SK-N-DZ (cell line): Measurements from ENCODE around the gene WDR49. TPM values are rescaled to one million over a fixed set of nuclear protein-coding genes. Genes with fewer than 3 reads are reported as not detected.
A peak's percentile ranks its signal among the peaks of the same experiment; 100 is the strongest.

Experiments
- DNase-seq: peaks from one replicate; pipeline ENCODE4 v3.0.0-alpha.2; 2015; ENCODE audit warnings: low spot score
- polyA plus RNA-seq, 2 experiments: library from polyadenylated mRNA; depleted of rRNA; stranded (reverse); fragments of >200 nt; gene quantifications; 2 replicates each; pipeline ENCODE4 v1.2.3, GENCODE V29; 2014

Gene WDR49
- not detected in 2 replicates for polyA plus RNA-seq (2014; cell fraction: cytosol; rRNA removed)
- not detected in 2 replicates for polyA plus RNA-seq (2014; cell fraction: nucleus; rRNA removed)

DNA sequence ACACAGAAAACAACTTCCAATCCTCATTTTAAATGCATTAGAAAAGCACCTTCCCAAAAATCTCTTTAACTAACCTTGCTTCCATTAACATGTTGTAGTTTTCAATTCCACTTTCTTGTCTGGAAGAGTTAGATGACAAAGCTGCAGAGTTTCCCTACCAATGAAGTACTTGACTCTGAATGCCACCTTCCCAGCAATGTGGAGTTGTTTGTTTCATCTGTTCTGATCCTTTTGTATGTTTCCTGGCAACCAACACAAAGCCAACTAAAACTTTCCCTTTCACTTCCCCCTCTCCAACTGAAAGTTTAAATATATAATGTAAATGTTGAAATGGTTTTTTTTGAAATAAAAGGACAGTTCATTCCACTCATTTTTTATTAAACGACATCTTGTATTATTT, at the start of gene WDR49:
TSS of gene WDR49 (minus strand) at position 183 of the 400 bp plus-strand sequence. CDS start 517 bp downstream, outside the sequence.
- DNase-seq: no peak

GRCh38 chr3:167700926-167701325, 47.2 kb upstream of the WDR49 start:
- DNase-seq: no peak

DNA sequence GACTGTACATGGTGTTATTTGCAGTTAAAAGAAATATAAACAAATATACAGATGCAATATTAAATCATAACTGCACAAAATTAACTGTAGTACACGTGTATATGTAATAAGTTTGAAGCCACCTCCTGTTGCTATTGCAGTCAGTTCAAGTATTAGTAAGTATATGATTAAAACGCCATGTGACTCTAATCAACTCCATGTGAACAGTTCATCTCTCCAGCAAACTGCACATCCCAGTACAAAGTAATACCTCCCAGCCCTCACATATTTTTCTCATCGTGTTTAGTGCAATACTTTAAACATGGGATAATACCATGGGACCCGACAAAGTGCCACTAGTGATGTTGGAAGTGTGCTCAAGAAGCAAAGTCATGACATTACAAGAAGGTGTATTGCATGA, 46.3 kb upstream of the WDR49 start:
- no peak for DNase-seq

DNA sequence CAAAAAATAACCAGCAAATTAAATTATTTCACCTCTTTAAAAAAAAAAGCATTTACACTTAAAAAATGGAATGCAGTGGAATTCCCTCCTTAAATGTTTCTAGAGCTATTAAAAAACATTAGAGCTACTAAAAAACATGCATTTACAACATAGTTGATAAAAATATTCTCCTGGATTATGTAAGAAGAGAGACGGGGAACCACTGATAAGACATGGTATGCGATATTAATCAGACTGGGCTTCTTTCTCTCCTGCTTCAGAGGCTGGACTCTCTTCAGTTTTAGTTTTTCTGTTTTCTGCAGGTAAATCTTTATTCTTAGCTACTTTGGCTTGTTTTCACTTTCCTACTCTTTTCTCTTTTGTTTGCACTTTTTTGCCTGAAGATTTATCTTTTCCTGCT, 40.4 kb upstream of the WDR49 start:
- DNase-seq: no peak

- no peak for DNase-seq
Measured at GRCh38 chr3:167691366-167691765, 37.6 kb upstream of the WDR49 start.

- peak; percentile 66 for DNase-seq
Measured at GRCh38 chr3:167684388-167684993, 30.7 kb upstream of the WDR49 start.

GRCh38 chr3:167679526-167679925, 25.8 kb upstream of the WDR49 start:
- DNase-seq: no peak

DNA sequence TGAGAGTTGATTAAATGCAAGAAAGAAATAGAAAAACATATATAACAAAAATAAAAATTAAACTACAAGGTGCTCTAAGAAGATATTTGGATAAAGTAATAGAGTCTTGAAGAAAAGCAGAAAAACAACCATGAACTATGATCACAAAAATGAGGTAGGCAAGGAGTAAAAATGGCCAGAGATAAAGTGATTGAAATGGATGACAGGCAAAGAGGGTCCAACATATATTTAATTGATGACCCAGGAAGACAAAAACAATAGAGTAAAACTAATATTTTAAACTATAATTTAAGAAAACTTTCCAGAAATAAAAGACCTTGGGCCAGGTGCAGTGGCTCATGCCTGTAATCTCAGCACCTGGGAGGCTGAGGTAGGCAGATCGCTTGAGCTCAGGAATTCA, 22.1 kb upstream of the WDR49 start:
- no peak for DNase-seq

DNA sequence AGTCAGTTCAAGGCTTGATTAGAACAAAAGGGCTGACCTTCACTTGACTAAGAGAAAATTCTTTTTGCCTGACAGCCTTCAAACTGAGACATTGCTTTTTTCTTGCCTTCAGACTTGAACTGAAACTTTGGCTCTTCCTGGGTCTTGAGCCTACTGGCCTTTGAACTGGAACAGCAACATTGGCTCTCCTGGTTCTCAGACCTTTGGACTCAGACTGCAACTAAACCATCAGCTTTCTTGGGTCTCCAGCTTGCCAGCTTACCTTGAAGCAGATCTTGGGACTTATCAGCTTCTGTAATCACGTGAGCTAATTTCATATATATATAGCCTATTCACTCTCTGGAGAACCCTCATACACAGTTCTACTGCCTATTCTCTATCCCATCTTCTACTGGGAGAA, 19.5 kb upstream of the WDR49 start:
- DNase-seq: no peak

- DNase-seq: no peak
Measured at GRCh38 chr3:167671878-167672427, 18.2 kb upstream of the WDR49 start.

- DNase-seq: no peak
Measured at GRCh38 chr3:167669699-167670098, 16.0 kb upstream of the WDR49 start.

GRCh38 chr3:167668651-167669050, 14.9 kb upstream of the WDR49 start:
- DNase-seq: no peak

DNA sequence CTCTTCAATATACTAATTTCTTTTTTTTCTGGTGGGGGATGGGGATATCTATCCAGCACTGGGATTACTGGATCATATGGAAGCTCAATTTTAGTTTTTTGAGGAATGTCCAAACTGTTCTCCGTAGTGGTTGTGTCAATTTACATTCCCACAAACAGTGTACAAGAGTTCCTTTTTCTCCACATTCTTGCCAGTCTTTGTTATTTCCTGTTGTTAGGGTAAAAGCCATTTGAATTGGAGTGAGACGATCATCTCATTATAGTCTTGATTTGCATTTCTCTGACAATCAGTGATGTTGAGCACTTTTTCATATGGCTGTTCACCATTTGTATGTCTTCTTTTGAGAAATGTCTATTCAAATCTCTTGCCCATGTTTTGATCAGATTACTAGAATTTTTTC, 12.8 kb upstream of the WDR49 start:
- no peak for DNase-seq

DNA sequence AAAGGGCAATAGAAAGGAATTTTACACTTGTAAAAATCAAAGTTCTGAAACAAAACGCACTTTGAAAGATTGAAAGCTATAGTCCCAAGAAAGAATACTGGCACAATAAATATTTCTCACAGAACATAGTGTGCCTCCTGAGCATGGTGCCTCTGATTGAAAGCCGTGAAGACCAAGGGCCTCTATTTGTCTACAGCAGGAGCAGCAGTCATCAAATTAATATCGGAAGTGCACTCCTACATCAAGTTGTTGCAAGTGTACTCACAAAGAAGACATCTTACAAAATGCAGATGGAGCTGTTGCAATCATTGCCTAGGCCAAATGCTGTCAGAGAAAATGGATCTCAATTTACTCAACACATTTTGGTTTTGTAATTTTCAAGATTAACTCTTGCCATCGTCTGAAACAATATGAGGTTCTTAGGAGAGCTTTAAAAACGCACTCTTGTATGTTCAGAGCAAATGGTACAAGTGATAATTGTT, 9.2 kb upstream of the WDR49 start:
- no peak for DNase-seq

DNA sequence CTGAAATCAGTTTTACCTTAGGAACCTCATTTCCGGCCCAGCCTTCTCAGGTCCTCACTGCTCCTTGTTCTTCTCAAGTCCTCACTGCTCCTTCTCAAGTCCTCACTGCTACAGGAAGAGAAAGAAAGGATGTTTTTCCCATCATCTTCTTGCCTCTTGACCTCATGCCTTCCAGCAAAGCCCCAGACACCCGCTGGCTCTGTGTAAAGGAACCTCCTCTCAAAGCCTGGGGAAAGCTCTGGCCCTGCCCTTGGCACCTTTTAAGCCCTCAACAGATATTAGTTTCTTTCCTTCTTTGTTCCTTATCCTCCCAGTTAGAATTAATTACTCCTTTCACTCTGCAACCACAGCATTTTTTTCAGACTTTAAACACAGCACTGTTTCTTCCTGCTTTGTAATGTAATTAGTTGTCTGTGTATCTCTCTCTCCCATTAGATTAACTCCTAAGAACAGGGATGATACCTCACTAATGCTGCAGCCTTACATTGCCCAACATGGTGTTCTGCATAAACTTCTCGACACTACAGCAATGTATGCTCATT, 4.0 kb upstream of the WDR49 start:
- DNase-seq: peak; percentile 52

GRCh38 chr3:167656821-167657220, 3.1 kb upstream of the WDR49 start:
- DNase-seq: no peak

DNA sequence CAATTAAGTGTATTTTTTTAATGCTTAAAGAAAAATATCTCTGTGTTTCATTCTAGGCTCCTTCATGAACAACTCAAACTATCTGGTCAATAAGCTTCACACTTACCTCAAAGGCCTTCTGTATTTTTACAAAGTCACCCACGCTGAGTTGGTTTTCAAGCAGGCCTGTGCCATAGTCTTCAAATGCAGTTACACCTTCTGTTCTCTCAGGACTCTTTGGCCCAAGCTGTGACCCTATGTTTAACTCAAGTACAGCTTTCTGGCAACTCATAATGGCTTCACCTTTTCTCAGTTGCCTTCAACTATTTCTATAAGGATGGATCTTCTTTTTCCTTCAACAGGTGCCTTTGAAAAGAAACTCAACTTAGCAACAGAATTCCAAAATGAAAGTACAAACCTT, 587 bp downstream of the WDR49 start:
- no peak for DNase-seq

GRCh38 chr3:167651826-167652225, 1.9 kb downstream of the WDR49 start:
- DNase-seq: no peak

- DNase-seq: no peak
Measured at GRCh38 chr3:167650459-167650858, 3.3 kb downstream of the WDR49 start.

- no peak for DNase-seq
Measured at GRCh38 chr3:167649746-167650145, 4.0 kb downstream of the WDR49 start.

DNA sequence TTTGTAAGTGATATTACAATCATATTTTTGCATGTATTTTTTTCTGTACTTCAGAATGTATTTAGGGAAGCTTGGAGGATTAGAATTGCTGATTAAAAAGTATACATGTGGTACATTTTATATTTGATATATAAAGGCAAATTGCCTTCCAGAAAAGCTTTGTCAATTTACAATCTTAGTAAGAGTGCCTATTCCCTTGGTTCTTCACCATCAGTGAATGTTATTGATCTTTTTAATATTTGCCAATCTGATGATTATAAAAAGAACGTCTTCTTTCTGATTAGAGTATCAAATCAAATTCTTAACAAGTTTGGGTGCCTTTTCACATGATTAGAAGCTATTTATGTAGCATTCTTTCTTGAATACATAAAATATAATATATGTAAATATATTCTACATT, 9.1 kb downstream of the WDR49 start:
- DNase-seq: no peak

DNA sequence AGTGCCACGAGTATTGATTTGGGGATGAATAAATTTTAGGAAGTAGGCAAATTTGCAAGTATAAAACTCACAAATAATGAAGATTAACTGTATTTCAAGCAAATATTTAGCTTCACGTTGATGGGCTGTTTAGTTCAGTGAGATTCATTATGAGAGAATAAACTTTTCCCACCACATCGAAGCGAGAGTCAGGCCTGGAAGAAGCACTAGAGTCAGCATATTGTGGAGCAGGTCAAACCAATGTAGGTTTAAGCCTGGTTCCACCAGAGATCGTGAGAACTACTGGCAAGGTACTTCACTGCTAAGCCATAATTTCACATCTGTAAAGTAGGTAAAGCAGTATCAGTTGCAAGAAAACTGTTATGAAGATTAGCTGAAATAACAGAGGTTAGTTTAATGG, 22.3 kb downstream of the WDR49 start:
- no peak for DNase-seq

DNA sequence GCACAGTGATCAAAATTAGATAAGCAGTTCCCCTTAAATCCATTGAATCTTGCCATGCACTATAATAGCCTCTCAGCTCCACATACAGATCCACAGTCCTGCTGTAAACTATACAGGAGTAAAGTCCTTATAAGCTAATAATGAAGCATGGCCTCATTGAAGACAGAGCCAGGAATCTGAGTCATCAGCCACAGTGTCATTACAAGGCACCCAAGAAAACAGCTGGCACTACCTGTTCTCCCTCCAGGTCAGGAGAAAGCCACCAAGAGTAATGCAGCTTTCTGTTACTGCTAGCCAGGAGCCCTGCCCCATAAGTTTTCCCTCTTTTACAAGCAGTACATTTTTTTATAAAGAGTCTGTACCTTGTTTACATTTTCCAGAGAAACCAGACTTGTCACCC, 27.3 kb downstream of the WDR49 start:
- DNase-seq: peak; percentile 7
